ENCODE results near the gene TUBB2B.

- TF ChIP-seq JUNB (IDR thresholded peaks at IDR 0.05) (no peak), BHLHE40 (IDR thresholded peaks at IDR 0.05; ENCODE audit: low read depth, low read length) (no peak), CTCF (IDR thresholded peaks at IDR 0.05) (no peak), RFX5 (IDR thresholded peaks at IDR 0.05) (no peak), SREBF2 (IDR thresholded peaks at IDR 0.05) (no peak), ZFP36 (IDR thresholded peaks at IDR 0.05; ENCODE audit: borderline replicate concordance, partially characterized antibody) (no peak), CHD2 (IDR thresholded peaks at IDR 0.05; ENCODE audit: low read length, partially characterized antibody) (no peak), HOXB5 (CRISPR knock-in tag; IDR thresholded peaks at IDR 0.05) (no peak), PHF8 (IDR thresholded peaks at IDR 0.05; ENCODE audit: borderline replicate concordance, low read depth) (no peak), REST (IDR thresholded peaks at IDR 0.05) (no peak), MAZ (IDR thresholded peaks at IDR 0.05; ENCODE audit: borderline replicate concordance, low read depth, low read length) (no peak), MAX (IDR thresholded peaks at IDR 0.05) (no peak), CHD4 (IDR thresholded peaks at IDR 0.05; ENCODE audit: borderline replicate concordance) (no peak)
Measured at GRCh38 chr6:3266170-3266569, 38.7 kb upstream of the TUBB2B start.

All from A549 (cell line).